ENCODE results near the gene AP1S3.
"Not testable (repeated sequence)": the region's sequence is repeated elsewhere in the genome, so short reads cannot be mapped to it uniquely, and the experiment has no call there.

AP1S3 gene

DNA sequence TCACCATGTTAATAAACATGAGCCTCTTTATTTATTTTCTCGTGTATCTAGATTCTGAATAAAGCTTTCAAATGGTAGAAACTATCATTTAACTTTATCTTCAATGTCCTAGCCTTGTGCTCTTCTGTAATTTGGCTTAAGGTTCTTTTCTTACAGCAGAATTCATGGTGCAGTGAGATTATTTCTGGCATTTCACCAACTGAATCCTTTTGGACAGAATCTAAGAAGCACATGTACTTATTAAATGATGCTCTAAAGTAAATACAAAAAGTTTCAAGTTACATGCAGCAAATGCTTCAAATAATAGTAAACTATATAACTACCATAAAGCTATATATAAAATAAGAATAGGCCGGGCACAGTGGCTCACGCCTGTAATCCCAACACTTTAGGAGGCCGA is 65.9 kb downstream of the AP1S3 start:
- DNase-seq: no peak
- TF ChIP-seq GATA1 (IDR thresholded peaks at IDR 0.05; ENCODE audit: low read depth, low read length) (no peak), POLR2A (IDR thresholded peaks at IDR 0.05; ENCODE audit: low read length) (no peak)

- no peak for TF ChIP-seq GATA1 (IDR thresholded peaks at IDR 0.05; ENCODE audit: low read depth, low read length)
- no peak for TF ChIP-seq POLR2A (IDR thresholded peaks at IDR 0.05; ENCODE audit: low read length)
- DNase-seq: no peak
These were observed 69.2 kb downstream of the AP1S3 start for GRCh38 chr2:223768179-223768578.

DNA sequence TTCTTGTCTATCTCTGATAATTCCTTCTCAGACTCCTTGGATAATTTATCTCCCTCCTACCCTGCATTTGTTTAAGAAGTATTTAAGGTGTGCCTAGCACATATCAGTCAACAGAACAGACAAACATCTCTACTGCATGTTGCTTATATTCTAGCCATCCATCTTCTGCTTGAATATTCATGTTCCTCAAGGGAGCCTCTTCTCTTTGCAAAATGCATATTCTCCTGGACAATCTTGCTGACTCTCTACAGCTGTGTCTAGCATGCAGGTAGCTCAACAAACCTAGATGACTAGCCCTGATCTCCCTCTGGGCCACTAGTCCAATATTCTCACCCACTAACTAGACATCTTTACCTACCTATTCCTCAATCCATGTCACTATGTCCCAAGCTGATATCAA is 70.0 kb downstream of the AP1S3 start:
- TF ChIP-seq GATA1 (IDR thresholded peaks at IDR 0.05; ENCODE audit: low read depth, low read length) (no peak), POLR2A (IDR thresholded peaks at IDR 0.05; ENCODE audit: low read length) (no peak)
- DNase-seq: no peak

DNA sequence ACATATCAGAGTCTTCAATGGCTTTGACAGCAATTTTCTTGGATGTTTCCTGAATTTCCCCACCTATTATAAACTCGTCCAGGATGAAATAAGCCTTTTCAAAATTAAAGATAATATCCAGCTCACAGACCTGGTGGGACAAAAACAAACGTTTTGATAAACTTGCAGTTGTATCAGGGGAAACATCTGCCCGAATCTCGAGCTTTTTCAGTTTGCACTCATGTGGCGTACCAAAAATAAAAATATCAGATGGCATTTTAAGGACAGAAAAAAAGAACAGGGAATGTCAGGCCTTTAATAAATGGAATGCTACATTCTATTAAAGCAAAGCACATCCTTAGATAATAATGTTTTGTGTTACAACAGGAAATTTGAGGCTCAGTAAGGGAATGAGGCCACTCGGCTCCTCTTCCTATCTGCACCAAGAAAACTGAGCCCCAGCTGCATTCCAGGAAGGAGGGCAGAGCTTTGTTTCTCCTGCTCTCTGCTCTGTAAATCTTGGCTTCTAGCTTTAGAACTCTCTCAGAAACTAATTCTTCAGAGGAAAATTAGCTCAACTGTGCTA is 72.1 kb downstream of the AP1S3 start:
- TF ChIP-seq GATA1 (IDR thresholded peaks at IDR 0.05; ENCODE audit: low read depth, low read length): no peak
- no peak for TF ChIP-seq POLR2A (IDR thresholded peaks at IDR 0.05; ENCODE audit: low read length)

GRCh38 chr2:223764796-223765195 is 72.6 kb downstream of the AP1S3 start:
- DNase-seq: no peak
- TF ChIP-seq GATA1 (IDR thresholded peaks at IDR 0.05; ENCODE audit: low read depth, low read length) (no peak), POLR2A (IDR thresholded peaks at IDR 0.05; ENCODE audit: low read length) (no peak)

More for the DNA sequence above, 72.1 kb downstream of the AP1S3 start:
- no peak for DNase-seq

GRCh38 chr2:223762853-223763252 is 74.5 kb downstream of the AP1S3 start:
- no peak for DNase-seq

DNA sequence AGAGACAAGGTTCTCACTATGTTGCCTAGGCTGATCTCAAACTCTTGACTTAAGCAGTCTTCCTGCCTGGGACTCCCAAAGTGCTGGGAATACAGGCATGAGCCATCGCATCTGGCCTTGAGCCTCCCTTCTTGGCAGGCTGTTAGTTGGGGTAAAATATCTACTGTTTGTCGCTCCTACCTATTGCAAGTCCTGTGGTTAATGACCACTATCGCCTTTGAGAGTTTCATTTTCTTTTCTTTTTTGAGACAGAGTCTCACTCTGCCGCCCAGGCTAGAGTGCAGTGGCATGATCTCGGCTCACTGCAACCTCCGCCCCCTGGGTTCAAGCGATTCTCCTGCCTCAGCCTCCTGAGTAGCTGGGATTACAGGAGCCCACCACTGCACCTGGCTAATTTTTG is 75.6 kb downstream of the AP1S3 start:
- DNase-seq: not testable (repeated sequence)

More at GRCh38 chr2:223762853-223763252, 74.5 kb downstream of the AP1S3 start:
- TF ChIP-seq POLR2A (IDR thresholded peaks at IDR 0.05; ENCODE audit: low read length) (no peak), GATA1 (IDR thresholded peaks at IDR 0.05; ENCODE audit: low read depth, low read length) (no peak)

GRCh38 chr2:223760838-223761502 is 76.4 kb downstream of the AP1S3 start:
- DNase-seq: no peak
- TF ChIP-seq GATA1 (IDR thresholded peaks at IDR 0.05; ENCODE audit: low read depth, low read length) (no peak), POLR2A (IDR thresholded peaks at IDR 0.05; ENCODE audit: low read length) (no peak)

DNA sequence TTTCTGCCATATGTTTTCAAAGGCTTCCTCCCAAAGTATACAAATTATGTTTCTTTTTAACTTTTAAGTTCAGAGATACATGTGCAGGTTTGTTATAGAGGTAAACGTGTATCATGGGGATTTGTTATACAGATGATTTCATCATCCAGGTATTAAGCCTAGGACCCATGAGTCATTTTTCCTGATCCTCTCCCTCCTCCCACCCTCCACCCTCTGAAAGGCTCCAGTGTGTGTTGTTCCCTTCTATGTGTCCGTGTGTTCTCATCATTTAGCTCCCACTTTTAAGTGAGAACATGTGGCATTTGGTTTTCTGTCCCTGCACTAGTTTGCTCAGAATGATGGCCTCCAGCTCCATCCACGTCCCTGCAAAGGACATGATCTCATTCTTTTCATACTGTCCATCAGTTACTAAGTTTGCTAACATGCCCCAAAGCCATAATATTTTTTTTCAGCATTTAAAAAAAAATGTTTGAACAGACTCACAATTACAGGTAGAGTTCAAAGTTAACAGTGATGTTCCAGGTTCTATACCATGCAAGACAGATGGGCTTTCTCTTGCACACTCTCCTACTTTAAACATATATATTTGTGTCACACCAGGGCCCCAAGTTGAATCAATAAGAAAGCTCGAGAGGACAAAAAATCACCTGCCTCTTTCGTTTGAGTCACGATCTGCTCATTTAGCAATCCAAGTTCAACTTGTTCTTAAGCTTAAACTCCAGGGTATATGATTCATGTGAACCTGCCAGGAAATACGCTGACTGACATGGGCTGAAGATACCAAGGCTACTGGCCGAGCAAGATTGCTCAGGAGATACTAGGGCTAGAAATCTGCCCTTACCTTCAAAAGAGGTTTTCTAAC is 77.6 kb downstream of the AP1S3 start:
- DNase-seq: no peak
- TF ChIP-seq POLR2A (IDR thresholded peaks at IDR 0.05; ENCODE audit: low read length) (no peak), GATA1 (IDR thresholded peaks at IDR 0.05; ENCODE audit: low read depth, low read length) (no peak)

DNA sequence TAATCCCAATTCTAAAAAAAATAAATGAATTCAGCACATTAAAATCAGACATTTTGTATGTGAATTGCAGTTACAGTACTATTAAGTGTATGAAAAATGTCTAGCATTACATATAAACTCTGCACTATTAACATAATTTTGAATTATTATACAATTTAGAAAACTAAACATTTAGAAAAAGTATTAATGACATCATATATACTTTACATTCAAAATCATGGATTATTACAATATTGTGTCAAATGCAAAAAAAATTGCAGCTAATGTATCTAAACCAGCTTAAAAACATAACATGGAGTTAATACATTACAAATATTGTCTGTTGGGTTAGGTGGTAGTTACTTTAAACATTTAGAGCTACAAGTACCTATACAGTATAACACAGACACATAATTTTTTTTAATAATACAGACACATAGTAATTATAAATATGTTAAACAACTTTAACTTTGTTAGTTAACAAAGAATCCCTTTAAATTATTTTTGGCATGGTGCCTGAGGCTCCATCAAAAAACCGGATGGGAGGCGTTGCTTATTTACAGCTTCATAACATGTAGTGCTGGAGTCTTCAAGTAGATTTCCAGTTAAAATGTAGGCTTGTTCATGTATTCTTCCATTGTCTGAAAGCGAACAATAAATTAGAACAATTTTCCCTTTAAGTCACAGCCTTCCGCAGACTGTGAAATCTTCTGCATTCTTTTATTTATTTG is 79.1 kb downstream of the AP1S3 start:
- DNase-seq: no peak
- TF ChIP-seq POLR2A (IDR thresholded peaks at IDR 0.05; ENCODE audit: low read length) (no peak), GATA1 (IDR thresholded peaks at IDR 0.05; ENCODE audit: low read depth, low read length) (no peak)

DNA sequence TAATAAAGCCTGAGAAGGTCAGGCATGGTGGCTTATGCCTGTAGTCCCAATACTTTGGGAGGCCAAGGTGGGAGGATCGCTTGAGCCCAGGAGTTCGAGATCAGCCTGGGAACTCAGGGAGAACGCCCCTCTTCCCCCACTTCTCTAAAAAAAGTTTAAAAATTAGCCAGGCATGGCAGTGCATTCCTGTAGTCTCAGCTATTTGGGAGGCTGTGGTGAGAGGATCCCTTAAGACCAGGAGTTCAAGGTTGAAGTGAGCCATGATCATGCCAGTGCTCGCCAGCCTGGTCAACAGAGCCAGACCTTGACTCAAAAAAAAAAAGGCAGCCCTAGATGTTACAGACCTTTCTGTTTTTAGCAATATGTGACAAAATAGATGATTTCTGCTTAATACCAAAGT is 83.4 kb downstream of the AP1S3 start:
- DNase-seq: no peak
- TF ChIP-seq GATA1 (IDR thresholded peaks at IDR 0.05; ENCODE audit: low read depth, low read length) (no peak), POLR2A (IDR thresholded peaks at IDR 0.05; ENCODE audit: low read length) (no peak)

DNA sequence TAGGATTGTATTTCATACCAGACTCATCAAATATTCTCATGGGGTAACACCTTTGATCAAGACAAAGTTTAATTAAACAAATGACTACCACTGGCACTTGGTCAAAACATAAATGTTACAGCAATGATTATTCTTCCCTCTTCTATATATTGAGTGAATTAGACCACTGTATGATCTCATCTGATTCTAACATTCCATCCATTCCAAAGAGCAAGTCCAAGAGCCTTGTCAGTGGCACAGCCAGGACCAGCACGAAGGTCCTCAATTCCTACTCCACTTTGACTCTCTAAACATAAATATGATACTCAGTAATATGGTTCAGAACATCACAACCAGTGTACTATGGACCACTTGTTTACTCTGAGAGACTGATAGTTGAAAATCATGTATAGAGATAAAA is 86.4 kb downstream of the AP1S3 start:
- no peak for TF ChIP-seq GATA1 (IDR thresholded peaks at IDR 0.05; ENCODE audit: low read depth, low read length)
- TF ChIP-seq POLR2A (IDR thresholded peaks at IDR 0.05; ENCODE audit: low read length): no peak
- DNase-seq: no peak

GRCh38 chr2:223747392-223748042 is 89.9 kb downstream of the AP1S3 start:
- DNase-seq: no peak
- TF ChIP-seq POLR2A (IDR thresholded peaks at IDR 0.05; ENCODE audit: low read length) (no peak), GATA1 (IDR thresholded peaks at IDR 0.05; ENCODE audit: low read depth, low read length) (no peak)

- no peak for DNase-seq
- TF ChIP-seq POLR2A (IDR thresholded peaks at IDR 0.05; ENCODE audit: low read length) (no peak), GATA1 (IDR thresholded peaks at IDR 0.05; ENCODE audit: low read depth, low read length) (no peak)
These were observed 90.8 kb downstream of the AP1S3 start for GRCh38 chr2:223746611-223747010.
